SK-N-SH (cell line): ENCODE results near the gene CCL16. TPM values are rescaled to one million over a fixed set of nuclear protein-coding genes. Genes with fewer than 3 reads are reported as not detected.
A peak's percentile ranks its signal among the peaks of the same experiment; 100 is the strongest.

Experiments used
- CTCF ChIA-PET: fragments of 300-600, 350-600 bp; formaldehyde crosslinking; extraction: SDS; loops from one replicate; lab custom pipeline; 2021; lab: Yijun Ruan, JAX
- POLR2A ChIA-PET: fragments of 350-600 bp; sonication (Branson Sonifier 250); formaldehyde crosslinking; extraction: SDS; loops from one replicate; lab custom pipeline; 2020; ENCODE audit warnings: antibody characterized with exemption, inconsistent platforms; lab: Yijun Ruan, JAX
- DNase-seq: peaks from one replicate; pipeline ENCODE4 v3.0.0; 2012
- H2AFZ ChIP-seq: fragments of 200-600 bp; sonication (generic); 2 replicates; pipeline ENCODE4 v1.8.1; 2016; ENCODE audit warnings: antibody characterized with exemption, mild to moderate bottlenecking, low read depth
- H3F3A ChIP-seq: fragments of 200-600 bp; sonication (generic); replicated peaks from 2 replicates; pipeline ENCODE3; 2016; ENCODE audit warnings: antibody characterized with exemption, mild to moderate bottlenecking; ENCODE audit not compliant: insufficient read depth
- H3K27ac ChIP-seq, 2 experiments: fragments of 200-500 bp in 1 of 2; fragments of 200-600 bp in 1 of 2; sonication (Bioruptor generic) in 1 of 2; sonication (generic), shearing (Covaris generic) in 1 of 2; 2 replicates each; pipeline versions ENCODE4 v1.5.1 to v1.6.1; 2014 to 2016; ENCODE audit warnings: low read depth in 2 of 2, inconsistent platforms in 1 of 2, low read length in 1 of 2, mild to moderate bottlenecking in 1 of 2, mixed read lengths in 1 of 2
- H3K27me3 ChIP-seq: fragments of 200-600 bp; sonication (generic), shearing (Covaris generic); 2 replicates; pipeline ENCODE4 v1.6.1; 2016; ENCODE audit warnings: mixed run types; ENCODE audit not compliant: insufficient read depth
- H3K36me3 ChIP-seq, 2 experiments: fragments of 200-500 bp in 1 of 2; fragments of 200-600 bp in 1 of 2; sonication (Bioruptor generic) in 1 of 2; sonication (generic) in 1 of 2; replicated peaks in 1 of 2; 2 replicates each; pipeline versions ENCODE3 to v1.5.1; 2014 to 2016; ENCODE audit warnings: low read length in 1 of 2, mild to moderate bottlenecking in 1 of 2; ENCODE audit not compliant: insufficient read depth in 2 of 2, control insufficient read depth in 1 of 2
- H3K4me1 ChIP-seq, 2 experiments: fragments of 200-500 bp in 1 of 2; fragments of 200-600 bp in 1 of 2; sonication (Bioruptor generic) in 1 of 2; sonication (generic), shearing (Covaris generic) in 1 of 2; 2 replicates each; pipeline versions ENCODE4 v1.5.1 to v1.6.1; 2014 to 2016; ENCODE audit warnings: low read depth in 1 of 2, low read length in 1 of 2, mixed run types in 1 of 2; ENCODE audit not compliant: insufficient read depth in 2 of 2, control insufficient read depth in 1 of 2
- H3K4me2 ChIP-seq: fragments of 200-600 bp; sonication (generic), shearing (Covaris generic); 2 replicates; pipeline ENCODE4 v1.6.1; 2017; ENCODE audit warnings: mixed run types
- H3K4me3 ChIP-seq, 2 experiments: fragments of 200-500 bp in 1 of 2; fragments of 200-600 bp in 1 of 2; sonication (Bioruptor generic) in 1 of 2; sonication (generic), shearing (Covaris generic) in 1 of 2; 2 replicates each; pipeline versions ENCODE4 v1.5.1 to v1.8.1; 2014 to 2016; ENCODE audit warnings: low read depth in 2 of 2, inconsistent platforms in 1 of 2, low read length in 1 of 2, mild to moderate bottlenecking in 1 of 2, mixed read lengths in 1 of 2, moderate library complexity in 1 of 2
- H3K79me2 ChIP-seq: fragments of 200-600 bp; sonication (generic); 2 replicates; pipeline ENCODE4 v1.8.1; 2017; ENCODE audit warnings: mild to moderate bottlenecking; ENCODE audit not compliant: insufficient read depth
- H3K9ac ChIP-seq: fragments of 200-600 bp; sonication (generic); 2 replicates; pipeline ENCODE4 v1.6.1; 2017; ENCODE audit warnings: mixed run types
- H3K9me2 ChIP-seq: fragments of 200-600 bp; sonication (generic); 2 replicates; pipeline ENCODE4 v1.6.1; 2017; ENCODE audit warnings: mixed run types
- H3K9me3 ChIP-seq: fragments of 200-600 bp; sonication (generic); 2 replicates; pipeline ENCODE4 v1.6.1; 2017; ENCODE audit warnings: mixed run types, mild to moderate bottlenecking, moderate library complexity
- H4K20me1 ChIP-seq: fragments of 200-600 bp; sonication (generic); 2 replicates; pipeline ENCODE4 v1.6.1; 2017; ENCODE audit warnings: mild to moderate bottlenecking, mixed run types; ENCODE audit not compliant: insufficient read depth
- CTCF ChIP-seq: fragments of 200-600 bp; sonication (generic); IDR thresholded peaks from 2 replicates; pipeline ENCODE4 v1.6.1; 2017; ENCODE audit warnings: antibody characterized with exemption, mild to moderate bottlenecking, moderate library complexity
- FOSL2 ChIP-seq: IDR thresholded peaks from 2 replicates; pipeline ENCODE4 v1.4.0; 2012; ENCODE audit warnings: low read depth, mild to moderate bottlenecking, moderate library complexity, borderline replicate concordance
- MAX ChIP-seq: IDR thresholded peaks from 2 replicates; pipeline ENCODE4 v1.4.0; 2012; ENCODE audit warnings: low read depth
- ZBTB33 ChIP-seq: IDR thresholded peaks from 2 replicates; pipeline ENCODE4 v1.4.0; 2012; ENCODE audit warnings: low read depth, borderline replicate concordance
- WGBS: methylation state at CpG from one replicate; pipeline ENCODE4 v1.1.6; 2017; ENCODE audit warnings: low lambda C conversion rate; 5-methylcytosine and 5-hydroxymethylcytosine counted together
- polyA plus RNA-seq, 3 experiments: library from polyadenylated mRNA; depleted of rRNA; stranded (reverse); fragments of >200 nt; gene quantifications; 2 replicates each; pipeline ENCODE4 v1.2.3, GENCODE V29; 2012
- TF ChIP-seq, protein P1 (sequence below): fragments of 150-350 bp; IDR thresholded peaks from 2 replicates; pipeline ENCODE4 v1.6.1; 2016; ENCODE audit warnings: mild to moderate bottlenecking, low read depth, low read length
- TF ChIP-seq, protein P2 (sequence below): IDR thresholded peaks from 2 replicates; pipeline ENCODE4; 2012

CCL16 gene
- polyA plus RNA-seq, 1 of the 3 experiments (the other 2 are of a cell fraction), result not detected

GRCh38 chr17:35932586-35932985, 48.7 kb downstream of the CCL16 start:
- H3K4me1 ChIP-seq, result peaks cover 3 to 8% of the 10 kb centered on the region in 2 experiments; a peak in 2 of 4 replicates
- peak overlapping the region; percentile 48; the same call in 1 of the 2 replicates for H2AFZ ChIP-seq
- TF ChIP-seq, protein P1, sequence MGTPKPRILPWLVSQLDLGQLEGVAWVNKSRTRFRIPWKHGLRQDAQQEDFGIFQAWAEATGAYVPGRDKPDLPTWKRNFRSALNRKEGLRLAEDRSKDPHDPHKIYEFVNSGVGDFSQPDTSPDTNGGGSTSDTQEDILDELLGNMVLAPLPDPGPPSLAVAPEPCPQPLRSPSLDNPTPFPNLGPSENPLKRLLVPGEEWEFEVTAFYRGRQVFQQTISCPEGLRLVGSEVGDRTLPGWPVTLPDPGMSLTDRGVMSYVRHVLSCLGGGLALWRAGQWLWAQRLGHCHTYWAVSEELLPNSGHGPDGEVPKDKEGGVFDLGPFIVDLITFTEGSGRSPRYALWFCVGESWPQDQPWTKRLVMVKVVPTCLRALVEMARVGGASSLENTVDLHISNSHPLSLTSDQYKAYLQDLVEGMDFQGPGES, result no peak
- no peak for TF ChIP-seq ZBTB33
- TF ChIP-seq MAX, result no peak
- H3K4me2 ChIP-seq, result no peak overlapping the region
- H4K20me1 ChIP-seq, result no peaks in the 10 kb centered on the region
- H3K27me3 ChIP-seq, result no peaks in the 10 kb centered on the region
- no peaks in the 10 kb centered on the region for H3K9me2 ChIP-seq
- no peaks in the 10 kb centered on the region for H3K9me3 ChIP-seq
- ChIA-PET CTCF (interaction anchor here (1.2 kb wide), 1 partner anchor 83 kb away, joined by 4 read pairs; no protein-coding TSS in a partner anchor), POLR2A (no interaction called here)
- DNase-seq, result no peak
- H3F3A ChIP-seq, result peaks cover 11% of the 10 kb centered on the region
- no peaks in the 10 kb centered on the region for H3K36me3 ChIP-seq
- no peaks in the 10 kb centered on the region for H3K79me2 ChIP-seq
- peak overlapping the region in 1 of 2 experiments; percentile 4; a peak in 1 of 4 replicates for H3K27ac ChIP-seq
- H3K4me3 ChIP-seq, result no peak overlapping the region
- H3K9ac ChIP-seq, result no peak overlapping the region

- WGBS, result 89% methylated on average over 5 of the region's 6 CpGs
- peak overlapping the region; percentile 48; the same call in 1 of the 2 replicates for H2AFZ ChIP-seq
- POLR2A ChIA-PET, result no interaction called here
These were observed 49.4 kb downstream of the CCL16 start for GRCh38 chr17:35931794-35932425.

More at GRCh38 chr17:35931794-35932425, 49.4 kb downstream of the CCL16 start:
- no peak for DNase-seq
- peaks cover 11% of the 10 kb centered on the region for H3F3A ChIP-seq
- H3K4me2 ChIP-seq, result no peak overlapping the region
- H3K36me3 ChIP-seq, result no peaks in the 10 kb centered on the region
- H3K79me2 ChIP-seq, result no peaks in the 10 kb centered on the region
- no peaks in the 10 kb centered on the region for H4K20me1 ChIP-seq
- H3K9me2 ChIP-seq, result no peaks in the 10 kb centered on the region
- CTCF ChIA-PET, result interaction anchor here (0.8 to 1.4 kb wide), 4 partner anchors 16 to 82 kb away, joined by 3 to 7 read pairs (median 4); no protein-coding TSS in a partner anchor
- H3K27ac ChIP-seq, result peak overlapping the region in 1 of 2 experiments; percentile 4; a peak in 1 of 4 replicates
- TF ChIP-seq CTCF (no peak), FOSL2 (no peak)
- TF ChIP-seq, protein P2, sequence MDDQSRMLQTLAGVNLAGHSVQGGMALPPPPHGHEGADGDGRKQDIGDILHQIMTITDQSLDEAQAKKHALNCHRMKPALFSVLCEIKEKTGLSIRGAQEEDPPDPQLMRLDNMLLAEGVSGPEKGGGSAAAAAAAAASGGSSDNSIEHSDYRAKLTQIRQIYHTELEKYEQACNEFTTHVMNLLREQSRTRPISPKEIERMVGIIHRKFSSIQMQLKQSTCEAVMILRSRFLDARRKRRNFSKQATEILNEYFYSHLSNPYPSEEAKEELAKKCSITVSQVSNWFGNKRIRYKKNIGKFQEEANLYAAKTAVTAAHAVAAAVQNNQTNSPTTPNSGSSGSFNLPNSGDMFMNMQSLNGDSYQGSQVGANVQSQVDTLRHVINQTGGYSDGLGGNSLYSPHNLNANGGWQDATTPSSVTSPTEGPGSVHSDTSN, result no peak
- no peaks in the 10 kb centered on the region for H3K9me3 ChIP-seq
- H3K9ac ChIP-seq, result no peak overlapping the region
- H3K4me1 ChIP-seq, result peaks cover 3 to 8% of the 10 kb centered on the region in 2 experiments; a peak in 2 of 4 replicates
- no peak overlapping the region for H3K4me3 ChIP-seq
- no peaks in the 10 kb centered on the region for H3K27me3 ChIP-seq
